B cell (primary cell): ENCODE measurements around the gene CDKN1C. TPM values are rescaled to one million over a fixed set of nuclear protein-coding genes. Genes with fewer than 3 reads are reported as not detected.

Experiments used
- ATAC-seq: fragments of 200-7000 bp; cut with Tn5 transposase; one replicate; pipeline ENCODE4 v1.10.0; 2021; ENCODE audit warnings: low read depth, mild to moderate bottlenecking, moderate number of reproducible peaks, moderate library complexity
- CTCF ChIA-PET: fragments of 350-600 bp; sonication (Branson Sonifier 250); formaldehyde crosslinking; loops from one replicate; lab custom pipeline; 2021; ENCODE audit warnings: antibody characterized with exemption, inconsistent platforms; lab: Charles Lee
- POLR2A ChIA-PET: fragments of 350-600 bp; sonication (Branson Sonifier 250); formaldehyde crosslinking; loops from one replicate; lab custom pipeline; 2021; ENCODE audit warnings: antibody characterized with exemption; lab: Charles Lee
- DNase-seq: peaks from one replicate; pipeline ENCODE4 v3.0.0; 2013
- H2AFZ ChIP-seq: 2 replicates; pipeline ENCODE4 v1.6.1; 2012; ENCODE audit warnings: mild to moderate bottlenecking, low read depth, low read length; ENCODE audit not compliant: insufficient read depth, poor library complexity, severe bottlenecking
- H3K27ac ChIP-seq, 2 donors: 1 replicate in 1 of 2; 2 replicates in 1 of 2; pipeline ENCODE4 v1.5.1; 2012 to 2013; ENCODE audit warnings: low read length in 2 of 2, mild to moderate bottlenecking in 2 of 2, moderate library complexity in 1 of 2
- H3K27me3 ChIP-seq, 4 experiments: fragments of 200-600 bp in 1 of 4; sonication (generic) in 1 of 4; replicated peaks in 1 of 4; 1 replicate in 2 of 4; 2 replicates in 2 of 4; pipeline versions ENCODE4 v1.6.1 to v1.7.0; 2013 to 2016; ENCODE audit warnings: low read length in 3 of 4, mild to moderate bottlenecking in 2 of 4, mixed read lengths in 1 of 4, moderate library complexity in 1 of 4; ENCODE audit not compliant: insufficient read depth in 4 of 4, control insufficient read depth in 3 of 4; ENCODE audit errors: control extremely low read depth in 1 of 4
- H3K36me3 ChIP-seq, 2 experiments: replicated peaks in 1 of 2; 1 replicate in 1 of 2; 2 replicates in 1 of 2; pipeline versions ENCODE4 v1.6.1 to v1.7.1; 2013; ENCODE audit warnings: low read length in 1 of 2; ENCODE audit not compliant: insufficient read depth in 2 of 2, control insufficient read depth in 1 of 2; ENCODE audit errors: control extremely low read depth in 1 of 2, extremely low read depth in 1 of 2
- H3K4me1 ChIP-seq, 2 donors: fragments of 200-600 bp in 1 of 2; sonication (generic) in 1 of 2; 1 replicate in 1 of 2; 2 replicates in 1 of 2; pipeline versions ENCODE4 v1.5.1 to v1.6.1; 2013 to 2017; ENCODE audit warnings: low read length in 2 of 2; ENCODE audit not compliant: control insufficient read depth in 2 of 2, insufficient read depth in 2 of 2
- H3K4me2 ChIP-seq: replicated peaks from 2 replicates; pipeline ENCODE3; 2012; ENCODE audit warnings: mild to moderate bottlenecking, low read depth, low read length; ENCODE audit not compliant: poor library complexity, severe bottlenecking
- H3K4me3 ChIP-seq, 5 experiments: fragments of 200-600 bp in 1 of 5; sonication (generic) in 1 of 5; 1 replicate in 3 of 5; 2 replicates in 2 of 5; pipeline versions ENCODE4 v1.5.1 to v1.7.0; 2011 to 2016; ENCODE audit warnings: low read length in 4 of 5, mild to moderate bottlenecking in 4 of 5, low read depth in 2 of 5, control low read depth in 1 of 5, moderate library complexity in 1 of 5; ENCODE audit not compliant: insufficient read depth in 1 of 5; ENCODE audit errors: control extremely low read depth in 1 of 5, extremely low read depth in 1 of 5
- H3K79me2 ChIP-seq: fragments of 200-600 bp; sonication (generic); one replicate; pipeline ENCODE4 v1.6.0; 2016; ENCODE audit warnings: low read length; ENCODE audit not compliant: control insufficient read depth, insufficient read depth
- H3K9ac ChIP-seq: fragments of 200-600 bp; sonication (generic); 2 replicates; pipeline ENCODE4 v1.6.1; 2017; ENCODE audit warnings: mild to moderate bottlenecking, low read length, moderate library complexity
- H3K9me3 ChIP-seq, 3 donors: one replicate each; pipeline versions ENCODE4 v1.6.1 to v1.7.1; 2013; ENCODE audit warnings: low read length in 2 of 3; ENCODE audit not compliant: control insufficient read depth in 2 of 3, insufficient read depth in 1 of 3; ENCODE audit errors: control extremely low read depth in 1 of 3
- H4K20me1 ChIP-seq: 2 replicates; pipeline ENCODE4 v1.6.0; 2012; ENCODE audit warnings: mild to moderate bottlenecking, low read length; ENCODE audit not compliant: insufficient read depth, control insufficient read depth, poor library complexity, severe bottlenecking
- H3K27ac Mint-ChIP-seq: one replicate; pipeline ENCODE4 v1.8.0; 2021; ENCODE audit warnings: mixed read lengths
- H3K27me3 Mint-ChIP-seq: one replicate; pipeline ENCODE4 v1.8.0; 2021; ENCODE audit warnings: mixed read lengths
- H3K4me1 Mint-ChIP-seq: one replicate; pipeline ENCODE4 v1.8.0; 2021; ENCODE audit warnings: mixed read lengths
- H3K4me3 Mint-ChIP-seq: one replicate; pipeline ENCODE4 v1.8.0; 2021; ENCODE audit warnings: mixed read lengths
- H3K9me3 Mint-ChIP-seq: one replicate; pipeline ENCODE4 v1.8.0; 2022; ENCODE audit warnings: mixed read lengths; ENCODE audit not compliant: insufficient read depth
- EZH2 ChIP-seq: IDR thresholded peaks from 2 replicates; pipeline ENCODE4 v1.6.1; 2012; ENCODE audit warnings: borderline replicate concordance, low read depth, mild to moderate bottlenecking, moderate library complexity, low read length; ENCODE audit not compliant: insufficient read depth, poor library complexity, severe bottlenecking
- WGBS: methylation state at CpG from one replicate; pipeline ENCODE4 v1.1.5; 2013; ENCODE audit warnings: missing lambda C conversion rate; ENCODE audit not compliant: insufficient coverage; 5-methylcytosine and 5-hydroxymethylcytosine counted together
- intact Hi-C: fragments of 100-400 bp; cut with micrococcal nuclease; formaldehyde crosslinking; loops from one replicate; pipeline ENCODE4 v1.10.0; 2022
- polyA plus RNA-seq: library from polyadenylated mRNA; depleted of rRNA; stranded (reverse); fragments of >200 nt; gene quantifications from 2 replicates; pipeline ENCODE4 v1.2.3, GENCODE V29; 2012
- total RNA-seq, 2 donors: library from RNA; stranded (reverse); fragments of 120-200 nt in 1 of 2; gene quantifications; 1 replicate in 1 of 2; 2 replicates in 1 of 2; pipeline versions ENCODE4 v1.2.3 to v1.2.4, GENCODE V29; 2013 to 2022
- TF ChIP-seq, protein P1 (sequence below): fragments of 200-600 bp; IDR thresholded peaks from one replicate; pipeline ENCODE4 v1.8.0; 2022; ENCODE audit warnings: antibody characterized with exemption, mild to moderate bottlenecking

The CDKN1C gene
- total and polyA plus RNA-seq, 2 donors (not counting 1 experiment from before 2014, with no cell fraction given): 0.58 to 8.0 TPM

GRCh38 chr11:2890466-2891294, 5.1 kb upstream of the CDKN1C start:
- Histone ChIP-seq H3K9ac (no peak overlapping the region), H3K36me3 (no peaks in the 10 kb centered on the region), H3K79me2 (no peaks in the 10 kb centered on the region), H3K4me3 (no peak overlapping the region), H3K4me1 (peaks cover 15 to 27% of the 10 kb centered on the region in 2 donors), H3K27ac (no peak overlapping the region), H4K20me1 (no peaks in the 10 kb centered on the region), H2AFZ (no peak overlapping the region), H3K4me2 (no peak overlapping the region), H3K27me3 (peaks cover 0 to 7% (median 0%) of the 10 kb centered on the region in 4 experiments), H3K9me3 (no peaks in the 10 kb centered on the region)
- no peak for TF ChIP-seq EZH2
- TF ChIP-seq, protein P1, sequence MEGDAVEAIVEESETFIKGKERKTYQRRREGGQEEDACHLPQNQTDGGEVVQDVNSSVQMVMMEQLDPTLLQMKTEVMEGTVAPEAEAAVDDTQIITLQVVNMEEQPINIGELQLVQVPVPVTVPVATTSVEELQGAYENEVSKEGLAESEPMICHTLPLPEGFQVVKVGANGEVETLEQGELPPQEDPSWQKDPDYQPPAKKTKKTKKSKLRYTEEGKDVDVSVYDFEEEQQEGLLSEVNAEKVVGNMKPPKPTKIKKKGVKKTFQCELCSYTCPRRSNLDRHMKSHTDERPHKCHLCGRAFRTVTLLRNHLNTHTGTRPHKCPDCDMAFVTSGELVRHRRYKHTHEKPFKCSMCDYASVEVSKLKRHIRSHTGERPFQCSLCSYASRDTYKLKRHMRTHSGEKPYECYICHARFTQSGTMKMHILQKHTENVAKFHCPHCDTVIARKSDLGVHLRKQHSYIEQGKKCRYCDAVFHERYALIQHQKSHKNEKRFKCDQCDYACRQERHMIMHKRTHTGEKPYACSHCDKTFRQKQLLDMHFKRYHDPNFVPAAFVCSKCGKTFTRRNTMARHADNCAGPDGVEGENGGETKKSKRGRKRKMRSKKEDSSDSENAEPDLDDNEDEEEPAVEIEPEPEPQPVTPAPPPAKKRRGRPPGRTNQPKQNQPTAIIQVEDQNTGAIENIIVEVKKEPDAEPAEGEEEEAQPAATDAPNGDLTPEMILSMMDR: no peak
- H3K4me3 Mint-ChIP-seq: no peak overlapping the region
- ChIA-PET POLR2A (interaction anchor here (2.4 kb wide), 1 partner anchor 358 kb away, joined by 9 read pairs; no protein-coding TSS in a partner anchor), CTCF (interaction anchor here (1.2 to 16.1 kb wide), 8 partner anchors 7 to 470 kb away, joined by 4 to 595 read pairs (median 12); a partner anchor contains a TSS)
- intact Hi-C loops: no loop called here
- no peaks in the 10 kb centered on the region for H3K27me3 Mint-ChIP-seq
- ATAC-seq: no peak
- no peak overlapping the region for H3K27ac Mint-ChIP-seq
- H3K4me1 Mint-ChIP-seq: peaks cover 22% of the 10 kb centered on the region
- H3K9me3 Mint-ChIP-seq: no peaks in the 10 kb centered on the region
- no peak for DNase-seq
- WGBS: 88% methylated on average over 25 of the region's 28 CpGs
